PFSK-1 (cell line): ENCODE results near the gene MAST4.

Source experiments
- FOXP2 ChIP-seq: optimal IDR thresholded peaks from 2 replicates; pipeline ENCODE3; 2011; ENCODE audit warnings: borderline replicate concordance, control low read depth, inconsistent platforms; ENCODE audit not compliant: insufficient read depth; ENCODE audit errors: extremely low read length, extremely low read depth
- POLR2AphosphoS5 ChIP-seq: IDR thresholded peaks from 2 replicates; pipeline ENCODE4 v1.6.1; 2012; ENCODE audit warnings: low read depth, mild to moderate bottlenecking, control low read depth, low read length, moderate library complexity
- SIN3A ChIP-seq: IDR thresholded peaks from 2 replicates; pipeline ENCODE4 v1.6.1; 2012; ENCODE audit warnings: mild to moderate bottlenecking, low read length, moderate library complexity, borderline replicate concordance; ENCODE audit not compliant: insufficient read depth
- TAF1 ChIP-seq: IDR thresholded peaks from 2 replicates; pipeline ENCODE4 v1.6.1; 2012; ENCODE audit warnings: low read length, control low read depth, borderline replicate concordance; ENCODE audit not compliant: insufficient read depth
- TF ChIP-seq, protein P1 (sequence below), 2 experiments: IDR thresholded peaks; 2 replicates each; pipeline versions ENCODE4 v1.6.1 to v1.8.0; 2011 to 2012; ENCODE audit warnings: low read depth in 2 of 2, low read length in 2 of 2, control low read depth in 1 of 2, inconsistent platforms in 1 of 2, mild to moderate bottlenecking in 1 of 2, moderate library complexity in 1 of 2; ENCODE audit not compliant: insufficient read depth in 1 of 2

Gene MAST4

DNA sequence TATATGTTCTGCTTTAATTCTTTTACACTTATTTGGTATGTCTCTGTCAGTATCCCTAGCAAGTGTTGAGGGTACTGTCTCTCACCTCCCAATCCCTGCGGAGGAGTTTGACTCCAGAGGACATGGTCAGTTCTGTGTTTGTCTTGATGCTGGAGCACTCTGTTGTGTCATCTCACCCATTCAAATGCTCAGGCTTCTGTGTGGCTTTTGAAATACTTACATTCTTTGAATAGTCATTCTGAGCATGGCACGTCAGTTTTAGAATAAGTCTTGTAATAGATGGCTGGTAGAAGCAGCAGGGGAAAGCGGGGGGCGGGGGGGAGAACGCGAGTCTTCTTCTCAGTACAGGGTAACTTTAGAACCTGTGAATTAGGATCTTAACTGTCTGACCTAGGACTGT, 12.3 kb downstream of the MAST4 start:
- TF ChIP-seq FOXP2 (no peak), TAF1 (no peak), SIN3A (no peak)
- TF ChIP-seq, protein P1, sequence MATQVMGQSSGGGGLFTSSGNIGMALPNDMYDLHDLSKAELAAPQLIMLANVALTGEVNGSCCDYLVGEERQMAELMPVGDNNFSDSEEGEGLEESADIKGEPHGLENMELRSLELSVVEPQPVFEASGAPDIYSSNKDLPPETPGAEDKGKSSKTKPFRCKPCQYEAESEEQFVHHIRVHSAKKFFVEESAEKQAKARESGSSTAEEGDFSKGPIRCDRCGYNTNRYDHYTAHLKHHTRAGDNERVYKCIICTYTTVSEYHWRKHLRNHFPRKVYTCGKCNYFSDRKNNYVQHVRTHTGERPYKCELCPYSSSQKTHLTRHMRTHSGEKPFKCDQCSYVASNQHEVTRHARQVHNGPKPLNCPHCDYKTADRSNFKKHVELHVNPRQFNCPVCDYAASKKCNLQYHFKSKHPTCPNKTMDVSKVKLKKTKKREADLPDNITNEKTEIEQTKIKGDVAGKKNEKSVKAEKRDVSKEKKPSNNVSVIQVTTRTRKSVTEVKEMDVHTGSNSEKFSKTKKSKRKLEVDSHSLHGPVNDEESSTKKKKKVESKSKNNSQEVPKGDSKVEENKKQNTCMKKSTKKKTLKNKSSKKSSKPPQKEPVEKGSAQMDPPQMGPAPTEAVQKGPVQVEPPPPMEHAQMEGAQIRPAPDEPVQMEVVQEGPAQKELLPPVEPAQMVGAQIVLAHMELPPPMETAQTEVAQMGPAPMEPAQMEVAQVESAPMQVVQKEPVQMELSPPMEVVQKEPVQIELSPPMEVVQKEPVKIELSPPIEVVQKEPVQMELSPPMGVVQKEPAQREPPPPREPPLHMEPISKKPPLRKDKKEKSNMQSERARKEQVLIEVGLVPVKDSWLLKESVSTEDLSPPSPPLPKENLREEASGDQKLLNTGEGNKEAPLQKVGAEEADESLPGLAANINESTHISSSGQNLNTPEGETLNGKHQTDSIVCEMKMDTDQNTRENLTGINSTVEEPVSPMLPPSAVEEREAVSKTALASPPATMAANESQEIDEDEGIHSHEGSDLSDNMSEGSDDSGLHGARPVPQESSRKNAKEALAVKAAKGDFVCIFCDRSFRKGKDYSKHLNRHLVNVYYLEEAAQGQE (IDR thresholded peaks at IDR 0.05; ENCODE audit: insufficient read depth in 1 of 2, low read depth in 2 of 2, low read length in 2 of 2): no peak

DNA sequence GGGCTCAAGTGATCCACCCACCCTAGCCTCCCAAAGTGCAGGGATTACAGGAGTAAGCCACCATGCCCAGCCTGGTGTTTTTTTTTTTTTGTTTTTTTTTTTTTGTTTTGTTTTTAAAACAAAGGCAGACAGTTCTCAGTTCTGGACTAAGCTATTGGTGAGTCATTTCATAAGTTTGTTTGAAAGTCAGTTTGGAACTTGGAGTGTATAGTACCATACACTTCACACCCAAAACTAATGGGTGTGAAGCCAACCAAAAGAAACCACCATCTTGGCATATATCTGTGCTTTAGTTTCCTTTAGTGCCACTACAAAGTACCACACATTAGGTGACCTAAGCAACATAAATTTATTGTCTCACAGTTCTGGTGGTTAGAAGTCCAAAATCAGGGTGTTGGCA, 13.4 kb downstream of the MAST4 start:
- TF ChIP-seq SIN3A: no peak
- no peak for TF ChIP-seq TAF1
- TF ChIP-seq FOXP2: no peak
- TF ChIP-seq POLR2AphosphoS5: no peak
- TF ChIP-seq, protein P1 (IDR thresholded peaks at IDR 0.05; ENCODE audit: insufficient read depth in 1 of 2, low read depth in 2 of 2, low read length in 2 of 2): no peak

DNA sequence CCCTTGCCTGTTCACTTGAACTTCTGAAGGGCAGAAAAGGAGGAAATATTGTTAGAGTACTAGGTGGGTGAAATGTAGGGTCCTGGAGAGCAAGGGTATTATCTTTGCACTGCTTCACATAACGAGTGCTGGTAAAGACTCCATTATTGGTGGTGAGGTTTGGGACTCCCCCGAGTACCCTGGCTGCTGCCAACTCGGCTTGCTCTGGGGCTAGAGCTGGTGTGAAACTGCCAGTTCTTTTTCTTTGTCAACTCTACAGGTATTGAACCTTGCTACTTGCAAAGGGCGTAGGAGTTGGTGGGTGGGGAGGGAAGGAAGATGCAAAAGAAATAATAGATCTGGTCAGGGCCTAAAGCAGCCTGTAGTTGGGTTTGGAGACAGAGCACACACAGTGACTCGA, 16.0 kb downstream of the MAST4 start:
- TF ChIP-seq, protein P1 (IDR thresholded peaks at IDR 0.05; ENCODE audit: insufficient read depth in 1 of 2, low read depth in 2 of 2, low read length in 2 of 2): no peak
- TF ChIP-seq POLR2AphosphoS5 (no peak), FOXP2 (no peak), TAF1 (no peak), SIN3A (no peak)

DNA sequence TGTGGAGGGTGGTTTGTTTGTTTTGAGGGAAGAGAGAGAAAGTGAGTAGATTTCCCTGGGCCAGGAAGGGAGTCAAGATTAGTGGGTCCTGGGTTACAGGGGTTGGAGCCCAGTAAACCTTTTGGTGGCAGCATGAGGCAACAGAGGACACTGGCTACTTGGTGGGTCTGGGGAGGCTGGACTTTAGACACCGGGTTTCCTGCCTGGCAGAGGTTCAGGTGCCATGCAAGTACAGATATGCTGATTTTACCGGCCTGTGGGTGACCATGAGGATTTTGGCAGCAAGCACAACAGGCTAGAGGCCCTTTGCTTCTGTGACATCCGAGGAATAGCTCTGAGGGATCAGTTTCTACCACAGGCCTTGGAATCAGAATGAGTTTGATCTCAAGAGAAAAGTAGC, 18.9 kb downstream of the MAST4 start:
- TF ChIP-seq POLR2AphosphoS5 (no peak), FOXP2 (no peak), TAF1 (no peak), SIN3A (no peak)
- TF ChIP-seq, protein P1 (IDR thresholded peaks at IDR 0.05; ENCODE audit: insufficient read depth in 1 of 2, low read depth in 2 of 2, low read length in 2 of 2): no peak

DNA sequence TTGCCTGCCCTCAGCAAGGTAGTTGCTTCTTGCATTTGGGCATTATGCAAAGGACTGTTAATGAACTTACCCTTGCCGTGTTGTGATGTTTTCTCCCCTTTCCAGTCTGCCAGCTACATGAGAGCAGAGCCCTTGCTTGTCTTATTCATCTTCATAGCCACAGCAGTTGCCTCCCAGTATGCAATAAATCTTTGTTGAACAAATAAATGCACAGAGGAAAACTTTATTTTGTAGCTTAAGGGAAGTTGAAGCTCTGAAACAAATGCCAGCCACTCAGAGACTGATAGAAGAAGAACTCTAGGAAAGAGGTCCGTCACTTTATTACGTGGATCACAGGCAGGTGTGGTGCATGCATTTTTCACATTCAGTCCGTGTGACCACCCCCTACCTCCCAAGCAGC, 19.7 kb downstream of the MAST4 start:
- no peak for TF ChIP-seq FOXP2
- TF ChIP-seq TAF1: no peak
- no peak for TF ChIP-seq POLR2AphosphoS5
- TF ChIP-seq SIN3A: no peak
- TF ChIP-seq, protein P1 (IDR thresholded peaks at IDR 0.05; ENCODE audit: insufficient read depth in 1 of 2, low read depth in 2 of 2, low read length in 2 of 2): no peak
